NAMALWA (cell line): ENCODE measurements around the gene SLC2A9.

Experiments
- DNase-seq: peaks from one replicate; pipeline ENCODE4 v3.0.0-alpha.2; 2015; ENCODE audit warnings: low spot score

Gene SLC2A9

DNA sequence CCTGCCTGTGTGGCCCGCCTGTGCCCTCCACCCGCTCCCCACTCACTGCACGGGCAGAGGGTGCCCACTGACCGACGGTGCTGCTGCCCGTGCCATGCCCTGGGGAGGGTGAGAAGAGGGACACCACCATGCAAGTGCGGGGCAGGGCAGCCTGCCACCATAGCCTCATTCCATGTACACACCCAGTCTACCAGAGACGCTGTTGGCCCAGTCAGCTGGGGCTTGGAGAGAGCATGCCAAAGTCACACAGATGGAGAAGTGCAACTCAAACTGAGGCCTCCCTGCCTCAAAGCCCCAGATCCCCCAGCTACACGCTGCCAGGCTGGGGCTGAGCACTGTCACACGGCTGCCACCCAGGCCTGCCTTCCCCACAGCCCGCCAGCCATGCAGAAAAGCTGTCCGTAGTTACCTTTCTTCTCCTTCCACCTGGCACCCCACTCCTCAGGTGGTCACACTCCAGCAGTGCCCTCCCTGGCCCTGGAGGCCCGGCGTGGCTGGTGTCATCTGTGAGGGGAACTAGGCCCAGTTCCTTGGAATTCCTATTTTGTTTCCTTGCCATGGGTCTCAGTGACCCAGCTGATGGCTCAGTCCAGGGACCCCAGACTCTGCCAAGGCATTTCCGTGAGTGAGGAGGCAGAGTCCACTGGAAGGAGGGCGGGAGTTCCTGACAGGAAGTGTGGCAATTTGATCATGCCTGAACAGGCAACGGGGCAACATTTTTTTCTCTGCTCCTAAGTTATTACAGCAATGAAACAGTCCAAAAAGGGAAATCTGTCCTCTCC, at the start of gene SLC2A9:
Gene SLC2A9, minus strand, starts transcription at position 627 of the 782 bp plus-strand sequence. Its CDS starts 68 bp downstream, at position 559.
- no peak for DNase-seq

DNA sequence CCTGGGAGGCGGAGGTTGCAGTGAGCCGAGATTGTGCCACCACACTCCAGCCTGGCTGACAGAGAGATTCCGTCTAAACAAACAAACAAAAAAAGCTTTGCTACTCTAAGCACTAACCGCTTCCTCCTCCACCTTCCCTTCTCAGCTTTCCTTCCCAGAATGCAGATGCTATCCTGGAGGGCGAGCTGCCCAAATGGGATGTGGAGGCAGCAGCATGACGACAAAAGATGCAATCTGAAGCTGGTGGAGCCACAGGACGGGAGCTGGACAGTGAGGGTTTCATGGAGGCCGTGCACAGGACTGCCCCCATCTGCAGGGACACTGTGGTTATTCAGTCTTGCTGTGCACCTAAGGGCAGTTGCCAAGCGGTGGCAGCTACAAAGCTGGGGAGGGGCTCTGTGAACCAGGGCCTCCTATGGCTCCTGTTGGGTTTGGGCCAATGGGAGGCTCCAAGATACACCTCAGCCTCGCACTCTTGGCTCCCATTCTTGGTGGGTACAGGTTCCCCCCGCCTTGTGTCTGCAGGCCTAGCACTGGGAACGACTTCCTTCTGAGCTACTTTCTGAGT, 47.9 kb upstream of the SLC2A9 start:
- no peak for DNase-seq

DNA sequence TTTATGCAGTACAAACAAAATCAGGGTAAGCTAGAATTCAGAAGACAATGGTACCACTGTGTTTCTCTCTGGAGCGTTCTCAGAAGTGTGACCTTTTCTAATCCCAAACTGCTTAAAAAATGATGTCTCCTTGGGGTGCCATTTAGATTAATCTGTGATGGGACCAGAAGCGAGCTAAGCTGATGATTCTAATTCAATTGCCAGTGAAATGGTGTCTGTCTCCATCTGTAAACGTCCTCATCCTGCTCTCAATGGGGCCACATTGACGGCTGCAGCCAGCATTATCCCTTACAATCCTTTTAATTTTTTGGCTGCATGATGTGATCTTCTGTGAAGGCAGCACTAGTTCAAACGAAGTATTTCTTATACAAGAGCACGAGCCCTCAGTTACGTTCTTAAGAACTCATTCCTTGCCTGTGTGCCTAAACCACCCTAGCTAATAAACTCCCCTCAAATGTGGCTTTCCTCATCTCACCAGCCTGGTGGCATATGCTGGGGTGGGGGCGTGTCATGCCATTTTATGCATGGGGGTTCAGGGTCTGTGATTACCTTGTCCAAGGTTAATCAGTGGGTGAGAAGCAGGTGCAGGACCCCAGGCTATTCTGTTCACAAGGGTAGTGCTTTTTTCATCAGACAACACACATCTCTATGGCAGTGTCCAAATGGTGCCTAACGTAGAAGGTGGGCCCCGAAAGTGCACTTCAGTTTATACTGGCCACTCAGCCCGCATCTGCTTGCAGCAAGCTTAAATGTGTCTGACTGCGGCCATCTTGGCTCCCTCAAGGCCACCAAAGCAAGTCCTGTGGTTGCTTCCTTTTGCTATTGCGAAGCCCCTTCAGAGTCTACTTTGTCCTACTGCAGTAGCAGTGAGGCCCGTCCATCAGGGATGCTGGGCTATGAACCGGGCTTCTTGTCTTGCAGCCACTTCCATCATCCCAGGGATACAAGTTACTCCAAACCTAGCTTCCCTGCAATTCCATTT, 45.7 kb upstream of the SLC2A9 start:
- DNase-seq: no peak

DNA sequence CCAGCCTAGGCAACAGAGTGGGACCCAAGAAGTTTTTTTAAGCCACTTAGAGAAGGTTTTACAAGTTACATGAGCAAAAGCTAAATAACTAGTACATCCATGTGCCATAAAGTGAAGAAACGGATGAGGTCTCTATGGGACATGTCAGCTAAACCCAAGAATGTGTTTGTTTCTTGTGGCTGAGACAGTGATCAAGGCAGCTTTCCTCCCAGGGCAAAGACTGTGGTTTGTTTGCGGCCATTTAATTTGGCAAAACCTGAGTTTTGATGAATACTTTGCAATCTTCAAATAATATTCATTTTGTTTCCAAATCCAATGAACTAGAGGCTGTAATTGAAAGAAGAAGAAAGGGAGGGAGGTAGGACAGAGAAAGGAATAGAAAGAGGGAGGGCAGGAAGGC, 44.9 kb upstream of the SLC2A9 start:
- no peak for DNase-seq

DNA sequence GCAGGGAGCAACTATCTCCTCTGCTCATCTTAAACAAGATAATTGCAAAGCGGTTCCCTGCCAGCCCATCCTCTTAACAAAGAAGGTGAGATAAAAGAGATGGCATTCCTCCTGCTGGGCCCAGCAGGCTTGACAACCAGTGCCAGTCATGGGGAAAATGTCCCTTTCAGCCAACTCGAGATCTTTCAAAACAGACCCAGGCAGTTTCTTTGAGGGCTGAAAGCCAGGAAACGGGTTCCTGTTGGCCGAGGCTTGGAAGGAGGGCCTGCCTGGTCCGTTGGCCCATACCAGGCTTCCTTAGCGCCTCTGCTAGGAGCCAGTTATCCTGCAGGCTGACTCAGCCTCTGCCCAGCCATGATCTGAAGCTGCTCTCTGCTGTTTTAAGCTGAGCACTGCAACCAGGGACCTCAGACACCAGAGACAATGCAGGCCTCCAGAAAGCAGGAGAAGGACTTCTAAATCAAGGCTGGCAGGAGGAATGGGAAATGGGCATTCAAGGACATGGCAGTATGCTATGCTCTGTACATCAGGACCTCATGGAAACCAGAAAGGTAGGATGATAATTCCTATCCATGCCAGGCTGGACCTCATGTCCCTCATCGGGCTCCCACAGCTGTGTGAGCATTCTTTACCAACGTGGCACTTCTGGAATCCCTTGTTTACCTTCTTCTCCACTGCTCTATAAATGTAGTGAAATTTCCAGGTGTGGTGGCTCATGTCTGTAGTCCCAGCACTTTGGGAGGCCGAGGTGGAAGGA, 42.4 kb upstream of the SLC2A9 start:
- no peak for DNase-seq

DNA sequence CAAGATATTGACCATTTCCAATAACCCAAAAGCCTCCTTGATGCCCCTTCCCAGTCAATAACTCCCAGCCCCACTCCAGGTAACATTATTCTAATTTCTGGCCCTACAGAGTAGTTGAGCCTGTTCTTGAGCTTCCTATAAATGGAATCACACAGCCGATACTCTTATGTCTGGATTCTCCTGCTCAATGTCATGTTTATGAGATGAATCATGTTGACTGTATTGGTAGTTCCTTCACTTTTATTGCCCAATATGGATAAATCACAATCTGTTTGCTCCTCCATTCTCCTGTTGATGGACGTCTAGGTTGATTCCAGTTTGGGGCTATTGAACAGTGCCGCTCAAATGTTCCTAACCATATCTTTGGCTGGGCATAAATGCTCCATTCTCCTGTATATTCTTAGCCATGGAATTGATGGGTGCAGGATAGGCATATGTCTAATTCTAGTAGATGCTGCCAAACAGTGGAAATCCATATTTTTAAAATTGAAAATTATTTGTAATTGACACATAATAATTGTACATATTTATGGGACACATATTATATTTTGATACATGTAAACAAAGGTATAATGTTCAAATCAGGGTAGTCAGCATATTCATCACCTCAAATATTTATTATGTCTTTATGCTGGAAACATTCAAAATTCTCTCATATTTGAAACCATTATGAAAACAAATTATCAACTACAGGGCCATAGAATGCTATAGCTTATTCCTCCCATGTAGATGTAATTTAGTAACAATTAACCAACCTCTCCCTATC, 40.5 kb upstream of the SLC2A9 start:
- DNase-seq: no peak

DNA sequence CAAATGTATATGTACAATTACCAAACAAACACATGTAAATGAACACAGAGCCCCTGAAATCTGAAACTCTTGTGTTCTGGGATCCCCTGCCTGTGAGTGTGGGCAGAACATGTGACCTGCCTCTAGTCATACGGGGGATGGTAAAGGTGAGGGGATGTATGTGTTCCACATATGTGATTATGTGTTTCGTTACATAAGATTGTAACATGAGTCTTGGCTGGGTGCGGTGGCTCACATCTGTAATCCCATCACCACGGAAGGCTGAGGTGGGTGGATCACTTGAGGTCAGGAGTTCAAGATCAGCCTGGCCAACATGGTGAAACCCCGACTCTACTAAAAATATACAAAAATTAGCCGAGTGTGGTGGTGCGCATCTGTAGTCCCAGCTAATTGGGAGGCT, 37.1 kb upstream of the SLC2A9 start:
- DNase-seq: no peak

DNA sequence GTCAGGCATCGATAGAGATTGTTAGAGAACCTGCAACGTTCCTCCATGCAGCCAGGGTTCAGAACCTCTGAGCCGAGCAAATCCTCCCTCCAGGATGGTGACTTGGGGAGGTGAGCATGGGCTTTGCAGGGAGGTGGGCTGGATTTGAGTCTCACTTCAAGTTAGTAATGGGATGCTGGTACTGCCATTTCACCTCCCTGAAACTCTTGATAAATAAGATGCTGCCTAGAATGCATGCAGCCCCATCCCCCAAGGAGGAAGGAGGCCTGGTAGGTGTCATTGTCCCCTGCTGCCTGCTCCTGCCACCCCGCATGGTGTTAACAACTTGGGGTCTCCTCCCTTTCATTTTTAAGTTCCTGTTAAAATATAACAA, 35.7 kb upstream of the SLC2A9 start:
- DNase-seq: no peak

DNA sequence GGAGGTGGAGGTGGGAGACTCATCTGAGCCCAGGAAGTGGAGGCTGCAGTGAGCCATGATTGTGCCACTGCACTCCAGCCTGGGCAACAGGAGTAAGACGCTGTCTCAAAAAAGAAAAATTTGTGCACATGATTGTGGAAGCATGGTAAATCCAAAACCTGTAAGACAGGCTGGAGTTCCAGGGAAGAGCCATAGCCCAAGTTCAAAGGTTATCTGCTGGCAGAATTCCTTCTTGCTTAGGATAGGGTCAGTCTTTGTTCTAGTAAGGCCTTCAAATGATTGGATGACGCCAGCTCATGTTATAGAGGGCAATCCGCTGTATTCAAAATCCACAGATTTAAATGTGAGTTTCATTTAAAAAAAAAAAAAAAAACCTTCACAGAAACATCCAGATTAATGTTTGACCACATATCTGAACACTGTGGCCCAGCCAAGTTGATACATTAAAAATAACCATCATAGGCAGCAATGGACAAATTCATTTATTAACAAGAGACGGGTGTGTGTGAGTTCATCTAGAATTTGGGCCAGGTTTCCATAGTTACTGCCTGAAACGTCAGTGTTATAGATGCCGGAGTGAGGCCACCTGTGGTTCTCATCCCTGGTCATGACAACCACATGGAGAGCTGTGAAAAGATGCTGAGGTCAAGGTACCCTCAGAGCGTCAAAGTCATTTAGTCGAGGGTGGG, 35.2 kb upstream of the SLC2A9 start:
- no peak for DNase-seq

DNA sequence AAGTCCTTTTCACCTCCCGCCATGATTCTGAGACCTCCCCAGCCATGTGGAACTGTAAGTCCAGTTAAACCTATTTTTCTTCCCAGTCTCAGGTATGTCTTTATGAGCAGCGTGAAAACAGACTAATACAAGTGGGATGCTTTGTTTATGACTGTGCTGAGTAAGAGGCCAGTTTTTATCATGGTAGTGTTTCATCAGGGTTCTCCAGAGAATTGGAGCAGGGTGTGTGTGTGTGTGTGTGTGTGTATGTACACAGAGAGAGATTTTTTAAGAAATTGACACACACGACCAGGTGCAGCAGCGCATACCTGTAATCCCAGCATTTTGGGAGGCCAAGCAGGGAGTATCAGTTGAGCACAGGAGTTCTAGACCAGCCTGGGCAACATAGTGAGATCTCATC, 34.6 kb upstream of the SLC2A9 start:
- DNase-seq: no peak

DNA sequence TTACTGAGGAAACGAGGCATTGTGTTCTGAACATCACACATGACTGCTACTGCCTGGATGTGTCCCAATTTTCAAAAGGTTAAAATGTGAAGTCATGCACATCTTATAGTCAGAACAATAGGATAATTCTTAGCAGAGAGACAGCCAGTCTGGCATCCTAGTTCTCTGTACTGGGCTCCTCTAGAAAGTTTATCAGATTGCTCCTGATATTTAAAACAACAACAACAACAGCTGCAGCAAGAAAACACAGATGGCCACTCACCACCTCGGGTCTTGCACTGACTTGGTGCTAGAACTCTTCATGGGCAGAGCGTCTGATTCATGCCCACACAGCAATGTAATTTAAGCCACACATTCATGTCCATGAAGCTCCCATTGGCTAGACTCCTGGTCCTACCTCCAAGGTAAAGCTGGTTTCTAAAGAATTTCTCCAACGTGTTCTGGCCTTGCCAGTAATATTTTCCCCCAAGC, 33.3 kb upstream of the SLC2A9 start:
- no peak for DNase-seq

DNA sequence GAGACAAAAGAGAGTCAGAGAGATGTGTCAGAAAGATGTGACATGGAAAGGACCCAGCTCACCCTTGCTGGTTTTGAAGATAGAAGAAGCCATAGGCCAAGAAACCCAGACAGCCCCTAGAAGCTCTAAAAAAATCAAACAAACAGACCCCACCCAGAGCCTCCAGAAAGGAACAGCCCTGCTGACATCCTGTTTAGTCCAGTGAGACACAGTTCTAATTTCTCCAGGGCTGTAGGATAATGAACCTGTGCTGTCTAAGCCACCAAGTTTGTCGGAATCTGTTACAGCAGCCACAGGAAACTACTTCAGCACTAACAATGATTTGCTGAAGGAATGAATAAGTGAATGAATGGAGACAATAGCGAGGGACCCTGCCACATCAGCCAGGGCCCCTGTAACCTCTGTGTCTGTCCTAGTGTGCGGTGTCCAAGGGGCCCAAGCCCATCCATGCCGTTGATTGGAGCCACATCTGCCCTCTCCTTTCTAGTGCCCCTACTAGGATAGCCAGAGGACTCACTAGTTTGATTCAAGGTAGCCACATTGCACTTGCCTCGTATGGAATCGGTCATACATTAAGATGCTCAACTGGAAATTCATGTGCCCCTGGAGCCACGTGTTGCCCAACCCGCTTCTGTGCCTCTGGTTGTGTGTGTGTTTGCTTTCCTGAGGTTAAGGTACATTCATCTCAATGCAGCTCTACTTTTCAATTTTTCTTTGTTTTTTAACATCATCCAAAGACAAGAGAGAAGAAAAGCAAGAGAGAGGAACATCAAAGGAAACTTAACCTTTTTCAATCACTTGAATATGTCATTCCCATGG, 32.5 kb upstream of the SLC2A9 start:
- no peak for DNase-seq

DNA sequence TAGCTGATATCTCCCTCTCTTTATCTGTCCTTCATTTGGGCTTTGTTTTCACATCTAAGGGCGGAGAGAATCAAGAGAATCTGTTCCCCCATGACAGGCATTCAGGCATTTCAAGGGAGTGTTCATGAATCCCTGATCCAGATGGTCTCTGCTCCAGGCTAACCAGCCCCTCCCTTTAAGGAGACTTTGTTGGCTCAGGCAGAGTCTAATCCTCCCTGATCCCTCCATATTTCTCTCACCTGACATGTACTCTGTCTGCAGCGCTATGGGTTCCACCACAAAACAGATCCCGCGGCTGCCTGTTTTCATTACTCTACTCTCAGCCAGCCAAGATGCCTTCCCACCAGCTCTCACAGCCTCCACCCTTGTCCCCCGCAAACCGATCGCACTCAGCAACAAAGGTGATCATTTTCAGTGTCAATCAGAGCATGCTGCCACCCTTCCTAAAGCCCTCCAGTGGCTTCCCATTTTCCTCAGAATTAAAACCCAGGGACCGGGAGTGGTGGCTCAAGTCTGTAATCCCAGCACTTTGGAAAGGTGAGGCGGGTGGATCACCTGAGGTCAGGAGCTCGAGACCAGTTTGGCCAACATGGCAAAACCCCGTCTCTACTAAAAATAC, 30.3 kb upstream of the SLC2A9 start:
- no peak for DNase-seq

DNA sequence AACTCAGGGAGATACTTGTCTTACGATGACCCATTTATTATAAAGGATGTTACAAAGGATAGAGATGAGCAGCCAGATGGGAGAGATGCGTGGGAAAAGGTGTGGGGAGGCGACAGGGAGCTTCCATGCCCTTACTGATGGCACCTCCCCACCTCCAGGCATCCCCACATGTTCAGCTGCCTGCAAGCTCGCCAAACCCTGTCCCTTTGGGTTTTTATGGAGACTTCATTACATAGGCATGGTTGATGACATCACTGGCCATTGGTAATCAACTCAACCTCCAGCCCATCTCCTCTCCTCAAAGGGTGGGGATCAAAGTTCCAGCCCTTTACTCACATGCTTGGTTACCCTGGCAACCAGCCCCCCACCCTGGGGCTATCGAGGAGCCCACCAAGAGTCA, 29.4 kb upstream of the SLC2A9 start:
- no peak for DNase-seq

DNA sequence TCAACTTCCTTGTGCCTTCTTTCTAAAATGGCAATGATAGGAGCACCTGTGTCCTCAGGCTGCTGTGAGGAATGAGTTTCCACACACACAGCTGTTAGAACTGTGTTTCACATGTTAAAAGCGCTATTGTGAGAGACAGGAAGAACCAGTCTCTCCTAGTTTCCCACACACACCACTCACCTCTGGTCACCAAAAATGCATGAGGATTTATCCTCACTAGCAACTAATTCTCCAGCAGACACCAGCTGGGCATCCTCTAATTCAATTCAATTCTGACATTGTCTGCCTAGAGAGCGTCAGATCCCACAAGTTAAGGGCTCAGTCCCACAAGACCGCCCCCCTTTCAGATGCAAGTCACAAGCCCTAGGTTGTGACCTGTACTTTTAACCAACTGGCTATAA, 29.0 kb upstream of the SLC2A9 start:
- DNase-seq: no peak

DNA sequence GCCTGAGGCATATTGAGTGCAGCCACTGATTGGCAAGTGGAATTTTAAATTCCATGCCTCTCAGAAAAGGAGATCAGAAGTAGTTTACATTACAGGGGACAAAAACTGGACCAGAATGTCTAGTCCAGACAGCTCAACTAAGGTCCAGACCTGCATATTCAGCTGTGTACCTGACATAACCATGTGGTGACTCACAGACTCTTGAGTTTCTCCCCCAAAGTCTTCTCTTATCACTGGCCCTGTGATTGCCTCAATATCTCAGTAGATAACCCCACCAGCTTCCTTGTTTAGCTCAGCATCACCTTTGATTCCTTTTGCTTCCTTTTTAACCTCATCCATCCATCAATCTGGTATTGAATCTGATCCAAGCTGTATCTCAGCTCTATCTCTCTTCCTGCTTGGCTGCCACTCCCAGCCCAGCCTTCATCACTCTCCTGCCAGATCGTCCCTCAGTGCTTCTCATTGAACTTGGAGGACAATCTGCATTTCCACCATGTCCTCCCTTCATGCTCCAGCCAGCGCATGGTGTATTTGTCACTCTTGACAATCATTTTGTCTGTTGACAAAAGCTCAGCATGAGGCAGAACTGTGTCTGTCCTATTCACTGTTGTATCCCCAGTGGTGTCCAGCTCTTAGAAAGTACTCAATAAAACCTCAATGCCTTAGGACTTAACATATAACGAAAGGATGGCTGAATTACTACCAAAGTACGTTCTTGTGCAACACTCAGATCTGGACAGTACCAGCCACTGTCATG, 27.8 kb upstream of the SLC2A9 start:
- no peak for DNase-seq

DNA sequence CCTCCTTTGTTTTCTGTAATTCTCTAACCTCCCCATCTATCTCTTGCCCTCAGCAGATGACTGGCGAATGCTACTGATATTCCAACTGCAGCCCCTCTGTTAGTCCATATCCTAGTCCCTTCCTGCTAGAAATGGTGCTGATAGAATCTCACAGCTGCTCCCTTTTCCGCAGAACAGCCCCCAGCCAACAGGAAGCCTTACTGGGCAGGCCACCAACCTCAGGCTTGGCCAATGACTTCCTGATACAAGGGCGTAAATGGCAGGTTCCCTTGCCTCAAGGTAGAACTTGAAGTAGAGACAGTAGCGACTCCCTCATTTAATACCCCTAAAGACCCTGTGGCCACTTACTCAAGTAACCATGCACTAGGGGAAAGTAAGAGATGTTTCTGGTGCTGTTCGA, 26.7 kb upstream of the SLC2A9 start:
- no peak for DNase-seq

DNA sequence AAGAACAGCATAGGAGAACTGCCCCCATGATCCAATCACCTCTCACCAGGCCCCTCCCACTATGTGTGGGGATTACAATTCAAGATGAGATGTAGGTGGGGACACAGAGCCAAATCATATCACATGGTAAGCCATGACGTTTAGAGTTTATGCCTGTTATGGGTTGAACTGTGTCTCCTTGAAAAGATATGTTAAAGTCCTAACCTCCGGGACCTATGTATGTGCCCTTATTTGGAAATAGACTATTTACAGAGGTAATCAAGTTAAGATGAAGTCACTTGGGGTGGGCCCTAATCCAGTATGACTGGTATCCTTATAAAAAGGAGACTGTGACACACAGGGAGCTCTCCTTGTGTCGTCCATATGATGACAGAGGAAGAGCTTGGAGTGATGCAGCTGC, 25.2 kb upstream of the SLC2A9 start:
- DNase-seq: no peak

DNA sequence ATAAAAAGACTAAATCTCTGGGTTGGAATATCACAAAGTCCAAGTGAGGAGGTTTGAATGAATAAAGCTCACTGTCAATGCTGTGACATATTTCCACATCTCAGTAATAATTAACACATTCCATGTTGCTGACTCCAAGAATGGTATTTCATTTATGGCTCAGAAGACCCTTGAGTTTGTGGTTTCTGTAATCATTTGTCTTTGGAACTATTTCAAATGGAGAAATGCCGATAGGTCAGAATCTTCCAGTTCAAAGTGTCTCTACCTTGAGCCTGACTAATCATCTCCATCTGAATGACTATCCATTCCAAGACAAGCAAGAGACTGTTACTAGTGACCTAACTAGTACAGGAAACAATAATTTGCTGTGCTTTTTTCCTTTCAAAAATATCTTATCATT, 24.2 kb upstream of the SLC2A9 start:
- DNase-seq: no peak
